ENCODE results near the gene ASAP3. TPM values are rescaled to one million over a fixed set of nuclear protein-coding genes. Genes with fewer than 3 reads are reported as not detected.

Gene ASAP3
- polyA plus RNA-seq, 1 experiment: 33.9 TPM

DNA sequence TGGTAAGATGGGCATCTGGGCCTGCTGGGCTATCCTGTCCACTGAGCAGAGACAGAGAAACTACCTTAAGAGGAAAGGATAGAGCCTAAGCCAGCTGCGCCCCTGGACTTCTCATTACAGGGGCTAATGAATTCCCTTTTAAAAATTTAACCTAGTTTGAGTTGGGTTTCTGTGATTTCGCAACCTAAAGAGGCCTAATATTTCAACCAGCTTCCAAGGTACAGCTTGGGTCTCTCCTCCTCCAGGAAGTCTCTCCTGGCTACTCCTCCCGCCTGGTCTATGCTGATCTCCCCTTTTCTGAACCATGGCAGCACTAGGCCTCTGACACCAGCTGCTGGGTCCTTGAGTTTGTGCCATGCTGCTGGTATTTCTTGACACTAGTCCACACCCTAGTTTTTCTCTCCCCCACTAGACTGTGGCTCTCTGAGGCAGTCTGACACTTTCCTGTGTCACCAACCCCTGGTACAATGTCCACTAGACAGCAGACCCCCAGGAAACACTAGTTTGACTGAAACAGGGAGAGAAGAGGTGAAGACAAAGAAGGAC lies 30.5 kb downstream of the ASAP3 start:
- Histone ChIP-seq H3K27me3 (ENCODE audit: control insufficient read depth, insufficient read depth, low read length) (no peaks in the 10 kb centered on the region), H3K4me3 (ENCODE audit: low read depth, low read length) (no peak overlapping the region), H3K36me3 (ENCODE audit: control insufficient read depth, insufficient read depth, low read length) (peaks cover 9% of the 10 kb centered on the region)
- TF ChIP-seq, protein P1, sequence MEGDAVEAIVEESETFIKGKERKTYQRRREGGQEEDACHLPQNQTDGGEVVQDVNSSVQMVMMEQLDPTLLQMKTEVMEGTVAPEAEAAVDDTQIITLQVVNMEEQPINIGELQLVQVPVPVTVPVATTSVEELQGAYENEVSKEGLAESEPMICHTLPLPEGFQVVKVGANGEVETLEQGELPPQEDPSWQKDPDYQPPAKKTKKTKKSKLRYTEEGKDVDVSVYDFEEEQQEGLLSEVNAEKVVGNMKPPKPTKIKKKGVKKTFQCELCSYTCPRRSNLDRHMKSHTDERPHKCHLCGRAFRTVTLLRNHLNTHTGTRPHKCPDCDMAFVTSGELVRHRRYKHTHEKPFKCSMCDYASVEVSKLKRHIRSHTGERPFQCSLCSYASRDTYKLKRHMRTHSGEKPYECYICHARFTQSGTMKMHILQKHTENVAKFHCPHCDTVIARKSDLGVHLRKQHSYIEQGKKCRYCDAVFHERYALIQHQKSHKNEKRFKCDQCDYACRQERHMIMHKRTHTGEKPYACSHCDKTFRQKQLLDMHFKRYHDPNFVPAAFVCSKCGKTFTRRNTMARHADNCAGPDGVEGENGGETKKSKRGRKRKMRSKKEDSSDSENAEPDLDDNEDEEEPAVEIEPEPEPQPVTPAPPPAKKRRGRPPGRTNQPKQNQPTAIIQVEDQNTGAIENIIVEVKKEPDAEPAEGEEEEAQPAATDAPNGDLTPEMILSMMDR (IDR thresholded peaks at IDR 0.05; ENCODE audit: insufficient read depth, low read depth, low read length): no peak
- ChIA-PET CTCF (interaction anchor here (0.6 kb wide), 1 partner anchor 9 kb away, joined by 3 read pairs; no protein-coding TSS in a partner anchor), POLR2A (no interaction called here)
- no peak for DNase-seq (ENCODE audit: low read depth)

DNA sequence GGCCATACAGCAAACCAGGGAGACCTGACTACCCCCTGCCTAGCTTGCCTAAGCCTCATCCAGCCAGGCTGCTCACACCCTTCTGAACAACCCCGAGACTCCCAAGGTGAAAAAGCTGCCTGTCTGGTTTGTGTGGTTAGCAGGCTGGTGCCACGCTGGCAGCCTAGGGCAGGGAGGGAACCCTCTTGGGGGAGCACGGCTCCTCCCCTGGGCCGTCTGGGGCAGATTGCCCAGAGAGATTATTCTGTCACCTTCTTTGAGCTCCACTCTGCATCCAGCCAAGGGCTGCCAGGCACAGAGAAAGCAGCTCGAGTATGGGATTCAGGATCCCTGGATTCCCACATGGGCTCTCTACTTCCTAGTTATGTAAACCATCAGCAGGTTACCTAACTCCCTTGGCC lies 32.0 kb downstream of the ASAP3 start:
- POLR2A ChIA-PET: no interaction called here
- TF ChIP-seq, protein P1 (IDR thresholded peaks at IDR 0.05; ENCODE audit: insufficient read depth, low read depth, low read length): no peak
- no peak overlapping the region for H3K4me3 ChIP-seq (ENCODE audit: low read depth, low read length)
- CTCF ChIA-PET: interaction anchor here (0.6 to 1.4 kb wide), 2 partner anchors 49 to 254 kb away, joined by 4 to 6 read pairs; no protein-coding TSS in a partner anchor
- peaks cover 9% of the 10 kb centered on the region for H3K36me3 ChIP-seq (ENCODE audit: control insufficient read depth, insufficient read depth, low read length)
- no peaks in the 10 kb centered on the region for H3K27me3 ChIP-seq (ENCODE audit: control insufficient read depth, insufficient read depth, low read length)
- no peak for DNase-seq (ENCODE audit: low read depth)

DNA sequence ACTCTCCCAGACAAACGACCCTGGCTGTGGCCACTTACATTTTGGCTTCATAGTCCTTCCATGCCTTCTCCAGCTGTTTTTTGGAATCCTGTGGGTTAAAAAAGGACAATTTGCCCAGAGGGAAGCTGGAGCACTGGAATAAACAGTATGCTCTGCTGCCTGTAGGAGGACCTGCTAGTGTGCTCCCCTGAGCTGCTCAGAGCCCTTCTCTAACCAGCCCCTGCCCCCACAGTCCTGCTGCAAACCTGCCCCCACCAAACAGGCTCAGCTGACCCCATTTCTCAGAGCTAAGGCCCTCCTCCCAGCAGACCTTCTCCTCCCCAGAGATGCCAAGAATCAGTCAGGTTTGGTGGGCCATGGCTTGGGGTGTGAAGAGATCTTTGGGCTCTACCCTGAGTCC lies 32.5 kb downstream of the ASAP3 start:
- no peak for DNase-seq (ENCODE audit: low read depth)
- H3K27me3 ChIP-seq (ENCODE audit: control insufficient read depth, insufficient read depth, low read length): no peaks in the 10 kb centered on the region
- POLR2A ChIA-PET: no interaction called here
- CTCF ChIA-PET: interaction anchor here (0.6 to 1.4 kb wide), 2 partner anchors 48 to 253 kb away, joined by 4 to 6 read pairs; no protein-coding TSS in a partner anchor
- TF ChIP-seq, protein P1 (IDR thresholded peaks at IDR 0.05; ENCODE audit: insufficient read depth, low read depth, low read length): no peak
- H3K4me3 ChIP-seq (ENCODE audit: low read depth, low read length): no peak overlapping the region
- peaks cover 11% of the 10 kb centered on the region for H3K36me3 ChIP-seq (ENCODE audit: control insufficient read depth, insufficient read depth, low read length)

DNA sequence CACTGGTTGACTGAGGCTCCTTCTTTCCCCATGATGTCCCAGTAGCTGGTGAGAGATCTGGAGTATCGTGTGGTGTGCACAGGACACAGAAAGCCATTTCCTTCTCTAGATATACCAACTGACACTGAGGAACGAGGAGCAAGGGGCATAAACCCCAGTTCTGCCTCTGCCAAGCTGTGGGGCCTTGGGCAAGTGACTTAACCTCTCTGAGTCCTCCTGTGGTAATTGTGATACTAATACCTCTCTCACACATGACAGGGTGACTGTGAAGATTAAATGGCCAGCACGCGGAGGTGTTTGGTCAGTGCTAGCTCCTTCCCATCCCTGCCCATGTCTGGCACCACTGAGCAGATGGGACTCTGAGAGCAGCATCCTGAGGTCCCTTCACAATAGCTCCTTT lies 33.1 kb downstream of the ASAP3 start:
- Histone ChIP-seq H3K36me3 (ENCODE audit: control insufficient read depth, insufficient read depth, low read length) (peaks cover 11% of the 10 kb centered on the region), H3K27me3 (ENCODE audit: control insufficient read depth, insufficient read depth, low read length) (no peaks in the 10 kb centered on the region), H3K4me3 (ENCODE audit: low read depth, low read length) (no peak overlapping the region)
- POLR2A ChIA-PET: no interaction called here
- TF ChIP-seq, protein P1 (IDR thresholded peaks at IDR 0.05; ENCODE audit: insufficient read depth, low read depth, low read length): no peak
- DNase-seq (ENCODE audit: low read depth): no peak
- CTCF ChIA-PET: interaction anchor here (1.4 kb wide), 1 partner anchor 48 kb away, joined by 6 read pairs; no protein-coding TSS in a partner anchor

DNA sequence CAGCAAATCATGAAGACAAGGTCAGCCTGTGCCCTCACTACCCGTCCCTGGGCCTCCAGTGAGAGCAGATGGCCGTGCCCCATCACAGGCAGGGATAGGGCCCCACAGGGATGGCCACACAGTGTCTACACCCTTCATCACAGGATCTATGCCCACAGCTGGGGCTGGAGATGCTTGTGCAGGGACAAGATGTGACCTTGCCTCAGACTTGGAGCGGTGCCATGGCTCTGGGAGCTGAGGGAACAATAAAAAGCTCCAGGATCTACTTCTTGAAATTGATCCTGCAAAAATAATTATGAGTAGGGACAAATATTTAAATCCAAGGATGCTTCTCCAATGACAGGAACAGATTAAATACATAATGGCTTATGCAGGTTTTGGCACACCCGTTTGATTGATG lies 34.0 kb downstream of the ASAP3 start:
- TF ChIP-seq, protein P1 (IDR thresholded peaks at IDR 0.05; ENCODE audit: insufficient read depth, low read depth, low read length): no peak
- POLR2A ChIA-PET: no interaction called here
- Histone ChIP-seq H3K4me3 (ENCODE audit: low read depth, low read length) (no peak overlapping the region), H3K36me3 (ENCODE audit: control insufficient read depth, insufficient read depth, low read length) (peaks cover 7% of the 10 kb centered on the region), H3K27me3 (ENCODE audit: control insufficient read depth, insufficient read depth, low read length) (no peaks in the 10 kb centered on the region)
- DNase-seq (ENCODE audit: low read depth): no peak
- CTCF ChIA-PET: interaction anchor here (1.0 kb wide), 2 partner anchors 7 to 12 kb away, joined by 3 read pairs; no protein-coding TSS in a partner anchor

Data from BJ (cell line).